WTC11 (cell line): ENCODE data around the gene NEK3. TPM values are rescaled to one million over a fixed set of nuclear protein-coding genes. Genes with fewer than 3 reads are reported as not detected.
"Not testable (repeated sequence)": the region's sequence is repeated elsewhere in the genome, so short reads cannot be mapped to it uniquely, and the experiment has no call there.

Source experiments
- ATAC-seq: fragments of 200-7000 bp; cut with Tn5 transposase; 2 replicates; pipeline ENCODE4 v1.10.0; 2021; ENCODE audit warnings: mild to moderate bottlenecking, moderate library complexity
- CTCF ChIA-PET: fragments of 300-600 bp; sonication (Branson Sonifier 250); formaldehyde crosslinking; loops from one replicate; lab custom pipeline; 2021; ENCODE audit warnings: antibody characterized with exemption; lab: Charles Lee
- POLR2A ChIA-PET: fragments of 350-600 bp; sonication (Branson Sonifier 250); formaldehyde crosslinking; loops from one replicate; lab custom pipeline; 2021; ENCODE audit warnings: antibody characterized with exemption; lab: Charles Lee
- DNase-seq: peaks from one replicate; pipeline ENCODE4 v3.0.0; 2021; ENCODE audit warnings: low spot score
- H3K27ac Mint-ChIP-seq: 2 replicates; pipeline ENCODE4 v1.8.0; 2021; ENCODE audit warnings: mixed read lengths
- H3K27me3 Mint-ChIP-seq: 2 replicates; pipeline ENCODE4 v1.8.0; 2021; ENCODE audit warnings: low read depth, mild to moderate bottlenecking, moderate library complexity, mixed read lengths
- H3K36me3 Mint-ChIP-seq: 2 replicates; pipeline ENCODE4 v1.8.0; 2021; ENCODE audit warnings: mixed read lengths
- H3K4me1 Mint-ChIP-seq: 2 replicates; pipeline ENCODE4 v1.8.0; 2022; ENCODE audit warnings: mixed read lengths
- H3K4me3 Mint-ChIP-seq: 2 replicates; pipeline ENCODE4 v1.8.0; 2021; ENCODE audit warnings: mild to moderate bottlenecking, moderate library complexity, mixed read lengths
- H3K9me3 Mint-ChIP-seq: 2 replicates; pipeline ENCODE4 v1.8.0; 2021; ENCODE audit warnings: mixed read lengths
- ATF1 ChIP-seq: sonication (generic); formaldehyde crosslinking; IDR thresholded peaks from 2 replicates; pipeline ENCODE4 v1.8.1; 2023; ENCODE audit warnings: mild to moderate bottlenecking, moderate library complexity, missing genetic modification reagents
- ATF6 ChIP-seq: sonication (generic); formaldehyde crosslinking; IDR thresholded peaks from 2 replicates; pipeline ENCODE4 v1.8.1; 2023; ENCODE audit warnings: mild to moderate bottlenecking, missing genetic modification reagents
- CBFB ChIP-seq: sonication (generic); formaldehyde crosslinking; IDR thresholded peaks from 2 replicates; pipeline ENCODE4 v1.8.1; 2022; ENCODE audit warnings: mild to moderate bottlenecking, low read depth, missing genetic modification reagents
- CREB1 ChIP-seq: sonication (generic); formaldehyde crosslinking; IDR thresholded peaks from 2 replicates; pipeline ENCODE4 v1.8.0; 2023; ENCODE audit warnings: mild to moderate bottlenecking, missing genetic modification reagents
- CTCF ChIP-seq: fragments of 200-600 bp; IDR thresholded peaks from 2 replicates; pipeline ENCODE4 v1.8.0; 2022; ENCODE audit warnings: antibody characterized with exemption
- ERG ChIP-seq: fragments of 250-450 bp; sonication (Bioruptor Pico); IDR thresholded peaks from 2 replicates; pipeline ENCODE4 v1.8.0; 2021; ENCODE audit warnings: mild to moderate bottlenecking
- ESRRA ChIP-seq: sonication (generic); formaldehyde crosslinking; IDR thresholded peaks from 2 replicates; pipeline ENCODE4 v1.8.1; 2022; ENCODE audit warnings: mild to moderate bottlenecking, missing genetic modification reagents, borderline replicate concordance
- GABPB1 ChIP-seq: sonication (generic); formaldehyde crosslinking; IDR thresholded peaks from 2 replicates; pipeline ENCODE4 v1.8.1; 2023; ENCODE audit warnings: mild to moderate bottlenecking, missing genetic modification reagents
- GRHL2 ChIP-seq: fragments of 250-450 bp; sonication (Bioruptor Pico); IDR thresholded peaks from 2 replicates; pipeline ENCODE4 v1.8.0; 2022; ENCODE audit warnings: mild to moderate bottlenecking, moderate library complexity; ENCODE audit not compliant: insufficient replicate concordance, severe bottlenecking
- IRF2 ChIP-seq: sonication (generic); formaldehyde crosslinking; IDR thresholded peaks from 2 replicates; pipeline ENCODE4 v1.8.0; 2022; ENCODE audit warnings: low read depth, missing genetic modification reagents, borderline replicate concordance
- KAT7 ChIP-seq: sonication (generic); formaldehyde crosslinking; IDR thresholded peaks from 2 replicates; pipeline ENCODE4 v1.8.1; 2023; ENCODE audit warnings: missing genetic modification reagents, mild to moderate bottlenecking, borderline replicate concordance
- MAX ChIP-seq: sonication (generic); formaldehyde crosslinking; IDR thresholded peaks from 2 replicates; pipeline ENCODE4 v1.8.0; 2022; ENCODE audit warnings: mild to moderate bottlenecking, missing genetic modification reagents
- MYBL2 ChIP-seq: sonication (generic); formaldehyde crosslinking; IDR thresholded peaks from 2 replicates; pipeline ENCODE4 v1.8.1; 2023; ENCODE audit warnings: mild to moderate bottlenecking, moderate library complexity, missing genetic modification reagents
- NFE2L1 ChIP-seq: sonication (generic); formaldehyde crosslinking; IDR thresholded peaks from 2 replicates; pipeline ENCODE4 v1.8.1; 2023; ENCODE audit warnings: missing genetic modification reagents
- SOX15 ChIP-seq: fragments of 250-450 bp; sonication (Bioruptor Pico); IDR thresholded peaks from 2 replicates; pipeline ENCODE4 v1.9.0; 2021; ENCODE audit warnings: mild to moderate bottlenecking
- TEAD1 ChIP-seq: sonication (generic); formaldehyde crosslinking; IDR thresholded peaks from 2 replicates; pipeline ENCODE4 v1.8.0; 2022; ENCODE audit warnings: mild to moderate bottlenecking, missing genetic modification reagents
- ZBTB21 ChIP-seq: sonication (generic); formaldehyde crosslinking; IDR thresholded peaks from 2 replicates; pipeline ENCODE4 v1.8.1; 2023; ENCODE audit warnings: mild to moderate bottlenecking, missing genetic modification reagents, borderline replicate concordance
- ZMAT4 ChIP-seq: fragments of 250-450 bp; sonication (Bioruptor Pico); IDR thresholded peaks from 2 replicates; pipeline ENCODE4 v1.9.0; 2021; ENCODE audit warnings: mild to moderate bottlenecking
- ZNF121 ChIP-seq: sonication (generic); formaldehyde crosslinking; IDR thresholded peaks from 2 replicates; pipeline ENCODE4 v1.8.0; 2023; ENCODE audit warnings: missing genetic modification reagents
- ZNF263 ChIP-seq: sonication (generic); formaldehyde crosslinking; IDR thresholded peaks from 2 replicates; pipeline ENCODE4 v1.8.1; 2022; ENCODE audit warnings: low read depth, mild to moderate bottlenecking, moderate library complexity, missing genetic modification reagents
- ZNF317 ChIP-seq: sonication (generic); formaldehyde crosslinking; IDR thresholded peaks from 2 replicates; pipeline ENCODE4 v1.8.1; 2023; ENCODE audit warnings: low read depth, mild to moderate bottlenecking, moderate library complexity, missing genetic modification reagents, borderline replicate concordance
- ZNF396 ChIP-seq: fragments of 250-450 bp; sonication (Bioruptor Pico); IDR thresholded peaks from 2 replicates; pipeline ENCODE4 v1.8.0; 2021; ENCODE audit warnings: mild to moderate bottlenecking, moderate library complexity, borderline replicate concordance
- total RNA-seq: library from RNA; stranded (reverse); gene quantifications from 3 replicates; pipeline ENCODE4 v1.2.3, GENCODE V29; 2021

Gene NEK3
- total RNA-seq, 1 experiment from 2014 or later, result 33.3 TPM

- TF ChIP-seq KAT7 (CRISPR knock-in tag) (no peak), ERG (CRISPR knock-in tag) (no peak)
Measured at GRCh38 chr13:52103386-52103785, 56.0 kb downstream of the NEK3 start (continued).

GRCh38 chr13:52102423-52102822, 57.0 kb downstream of the NEK3 start:
- H3K27me3 Mint-ChIP-seq, H3K4me3 Mint-ChIP-seq, H3K9me3 Mint-ChIP-seq, H3K27ac Mint-ChIP-seq, ATAC-seq, H3K36me3 Mint-ChIP-seq, H3K4me1 Mint-ChIP-seq, CTCF ChIA-PET, POLR2A ChIA-PET, DNase-seq: not testable (repeated sequence)

GRCh38 chr13:52097197-52097596, 62.2 kb downstream of the NEK3 start:
- ChIA-PET POLR2A (no interaction called here), CTCF (interaction anchor here (0.9 kb wide), 1 partner anchor 31 kb away, joined by 3 read pairs; no protein-coding TSS in a partner anchor)
- H3K4me3 Mint-ChIP-seq, result no peak overlapping the region
- no peak overlapping the region for H3K27ac Mint-ChIP-seq
- DNase-seq (no peak), ATAC-seq (peak; percentile 53)
- H3K27me3 Mint-ChIP-seq, result no peaks in the 10 kb centered on the region
- peaks cover 6% of the 10 kb centered on the region for H3K36me3 Mint-ChIP-seq
- TF ChIP-seq CBFB (CRISPR knock-in tag) (no peak), MAX (CRISPR knock-in tag) (no peak), CREB1 (CRISPR knock-in tag) (no peak), IRF2 (CRISPR knock-in tag) (no peak), GABPB1 (CRISPR knock-in tag) (no peak), TEAD1 (no peak), ZBTB21 (CRISPR knock-in tag) (no peak)
- H3K4me1 Mint-ChIP-seq, result peaks cover 7% of the 10 kb centered on the region
- H3K9me3 Mint-ChIP-seq, result peaks cover 10% of the 10 kb centered on the region

- H3K4me3 Mint-ChIP-seq, result no peak overlapping the region
Measured at GRCh38 chr13:52096748-52097147, 62.6 kb downstream of the NEK3 start.

More at GRCh38 chr13:52096748-52097147, 62.6 kb downstream of the NEK3 start:
- Mint-ChIP-seq H3K27ac (no peak overlapping the region), H3K4me1 (peaks cover 7% of the 10 kb centered on the region), H3K36me3 (peaks cover 6% of the 10 kb centered on the region), H3K27me3 (no peaks in the 10 kb centered on the region), H3K9me3 (peaks cover 10% of the 10 kb centered on the region)
- ChIA-PET CTCF (interaction anchor here (0.9 kb wide), 1 partner anchor 31 kb away, joined by 3 read pairs; no protein-coding TSS in a partner anchor), POLR2A (no interaction called here)
- ATAC-seq (no peak), DNase-seq (no peak)
- TF ChIP-seq NFE2L1 (CRISPR knock-in tag), result no peak
- no peak for TF ChIP-seq GRHL2
- no peak for TF ChIP-seq ZMAT4 (CRISPR knock-in tag)
- no peak for TF ChIP-seq CTCF
- no peak for TF ChIP-seq ATF1
- TF ChIP-seq ZNF121, result no peak
- no peak for TF ChIP-seq ATF6
- TF ChIP-seq ZNF263 (CRISPR knock-in tag), result no peak
- no peak for TF ChIP-seq ESRRA (CRISPR knock-in tag)
- no peak for TF ChIP-seq ZNF396 (CRISPR knock-in tag)
- no peak for TF ChIP-seq ZNF317 (CRISPR knock-in tag)
- TF ChIP-seq CREB1 (CRISPR knock-in tag), result no peak
- no peak for TF ChIP-seq MYBL2 (CRISPR knock-in tag)
- TF ChIP-seq SOX15 (CRISPR knock-in tag), result no peak
- no peak for TF ChIP-seq KAT7 (CRISPR knock-in tag)
